GM23338 (cell line): ENCODE results near the gene RAC2. TPM values are rescaled to one million over a fixed set of nuclear protein-coding genes. Genes with fewer than 3 reads are reported as not detected.

Source experiments
- ATAC-seq: fragments of 200-7000 bp; cut with Tn5 transposase; 3 replicates; pipeline ENCODE4 v1.9.1; 2020
- DNase-seq: peaks from one replicate; pipeline ENCODE4 v3.0.0-alpha.2; 2015; ENCODE audit warnings: low spot score
- H2AFZ ChIP-seq: fragments of 200-600 bp; sonication (generic); 2 replicates; pipeline ENCODE4 v1.8.0; 2016; ENCODE audit warnings: antibody characterized with exemption, mild to moderate bottlenecking, moderate library complexity
- H3F3A ChIP-seq: fragments of 200-600 bp; sonication (generic); replicated peaks from 2 replicates; pipeline ENCODE4 v1.8.0; 2017; ENCODE audit warnings: antibody characterized with exemption, mixed run types, low read depth
- H3K27ac ChIP-seq: fragments of 200-600 bp; sonication (generic); 2 replicates; pipeline ENCODE4 v1.6.1; 2016; ENCODE audit warnings: low read depth
- H3K27me3 ChIP-seq: fragments of 200-600 bp; sonication (generic); 2 replicates; pipeline ENCODE4 v1.8.0; 2016; ENCODE audit warnings: mild to moderate bottlenecking, mixed run types, moderate library complexity; ENCODE audit not compliant: insufficient read depth
- H3K36me3 ChIP-seq: fragments of 200-600 bp; sonication (generic); 2 replicates; pipeline ENCODE4 v1.8.0; 2016; ENCODE audit warnings: mild to moderate bottlenecking; ENCODE audit not compliant: insufficient read depth
- H3K4me1 ChIP-seq: fragments of 200-600 bp; sonication (generic); 2 replicates; pipeline ENCODE4 v1.8.0; 2016; ENCODE audit warnings: mild to moderate bottlenecking, moderate library complexity; ENCODE audit not compliant: insufficient read depth
- H3K4me2 ChIP-seq: fragments of 200-600 bp; sonication (generic); 2 replicates; pipeline ENCODE4 v1.7.1; 2017; ENCODE audit warnings: mixed run types
- H3K4me3 ChIP-seq: fragments of 200-600 bp; sonication (generic); 2 replicates; pipeline ENCODE4 v1.6.1; 2016; ENCODE audit warnings: mixed run types
- H3K79me2 ChIP-seq: fragments of 200-600 bp; sonication (generic); replicated peaks from 2 replicates; pipeline ENCODE4 v1.8.0; 2017; ENCODE audit warnings: mild to moderate bottlenecking; ENCODE audit not compliant: insufficient read depth
- H3K9me2 ChIP-seq: fragments of 200-600 bp; sonication (generic); 2 replicates; pipeline ENCODE4 v1.8.0; 2017; ENCODE audit not compliant: insufficient read depth
- H4K20me1 ChIP-seq: fragments of 200-600 bp; sonication (generic); replicated peaks from 2 replicates; pipeline ENCODE4 v1.8.0; 2017; ENCODE audit warnings: mild to moderate bottlenecking; ENCODE audit not compliant: insufficient read depth
- H3K27ac Mint-ChIP-seq: 2 replicates; pipeline ENCODE4 v1.8.0; 2020; ENCODE audit warnings: inconsistent platforms, mild to moderate bottlenecking, moderate library complexity, mixed read lengths
- H3K27me3 Mint-ChIP-seq: 3 replicates; pipeline ENCODE4 v1.8.0; 2022; ENCODE audit warnings: low read depth, mild to moderate bottlenecking, moderate library complexity, mixed read lengths, inconsistent platforms; ENCODE audit not compliant: insufficient read depth, poor library complexity
- H3K36me3 Mint-ChIP-seq: 3 replicates; pipeline ENCODE4 v1.8.0; 2021; ENCODE audit warnings: low read depth, mild to moderate bottlenecking, inconsistent platforms, moderate library complexity, mixed read lengths
- H3K4me1 Mint-ChIP-seq: 3 replicates; pipeline ENCODE4 v1.8.0; 2020; ENCODE audit warnings: mild to moderate bottlenecking, inconsistent platforms, mixed read lengths
- H3K4me3 Mint-ChIP-seq: 3 replicates; pipeline ENCODE4 v1.8.0; 2021; ENCODE audit warnings: moderate library complexity, mild to moderate bottlenecking, inconsistent platforms, mixed read lengths
- H3K9me3 Mint-ChIP-seq: 3 replicates; pipeline ENCODE4 v1.8.0; 2020; ENCODE audit warnings: moderate library complexity, mild to moderate bottlenecking, inconsistent platforms, mixed read lengths
- CREB1 ChIP-seq: fragments of 250-450 bp; sonication (Bioruptor Pico); IDR thresholded peaks from 2 replicates; pipeline ENCODE4 v1.5.0; 2020; ENCODE audit warnings: low read depth, mild to moderate bottlenecking, moderate library complexity
- CTCF ChIP-seq, 2 experiments: fragments of 200-600 bp in 1 of 2; sonication (generic) in 1 of 2; conservative IDR thresholded peaks; 2 replicates each; pipeline versions ENCODE4 v1.5.1 to v1.6.1; 2016 to 2017; ENCODE audit warnings: antibody characterized with exemption in 2 of 2, low read depth in 2 of 2, mild to moderate bottlenecking in 2 of 2, moderate library complexity in 1 of 2
- ETS1 ChIP-seq: IDR thresholded peaks from 2 replicates; pipeline ENCODE4 v1.6.1; 2016; ENCODE audit warnings: antibody characterized with exemption
- EZH2 ChIP-seq: fragments of 200-600 bp; sonication (generic); IDR thresholded peaks from one replicate; pipeline ENCODE4 v1.8.0; 2017; ENCODE audit warnings: antibody characterized with exemption, mild to moderate bottlenecking, low read depth; ENCODE audit not compliant: unreplicated experiment
- EZH2phosphoT487 ChIP-seq: fragments of 200-600 bp; sonication (generic); IDR thresholded peaks from one replicate; pipeline ENCODE4 v1.8.1; 2018; ENCODE audit warnings: antibody characterized with exemption; ENCODE audit not compliant: unreplicated experiment
- JUNB ChIP-seq: IDR thresholded peaks from one replicate; pipeline ENCODE4 v1.6.1; 2016; ENCODE audit warnings: antibody characterized with exemption; ENCODE audit not compliant: unreplicated experiment
- NANOG ChIP-seq: IDR thresholded peaks from 2 replicates; pipeline ENCODE4 v1.6.1; 2016; ENCODE audit warnings: antibody characterized with exemption, borderline replicate concordance
- POLR2AphosphoS5 ChIP-seq: IDR thresholded peaks from 2 replicates; pipeline ENCODE4 v1.6.1; 2016; ENCODE audit warnings: antibody characterized with exemption, low read depth
- REST ChIP-seq: IDR thresholded peaks from one replicate; pipeline ENCODE4 v1.6.1; 2018; ENCODE audit warnings: antibody characterized with exemption; ENCODE audit not compliant: unreplicated experiment
- STAT1 ChIP-seq: IDR thresholded peaks from one replicate; pipeline ENCODE4 v1.6.1; 2016; ENCODE audit warnings: antibody characterized with exemption; ENCODE audit not compliant: unreplicated experiment
- ZNF114 ChIP-seq: fragments of 250-450 bp; sonication (Bioruptor Pico); IDR thresholded peaks from 2 replicates; pipeline ENCODE4 v1.5.0; 2020; ENCODE audit warnings: mild to moderate bottlenecking, moderate library complexity
- ZNF331 ChIP-seq: fragments of 250-450 bp; sonication (Bioruptor Pico); IDR thresholded peaks from 2 replicates; pipeline ENCODE4 v1.5.0; 2020; ENCODE audit warnings: low read depth, mild to moderate bottlenecking, moderate library complexity
- ZNF462 ChIP-seq: fragments of 250-450 bp; sonication (Bioruptor Pico); IDR thresholded peaks from 2 replicates; pipeline ENCODE4 v1.5.0; 2020; ENCODE audit warnings: mild to moderate bottlenecking, moderate library complexity
- polyA plus RNA-seq: library from polyadenylated mRNA; unstranded; fragments of >200 nt; fragmentation: Nextera tagmentation; extraction: Ambion mirVana; gene quantifications from 2 replicates; pipeline ENCODE4 v1.2.1, GENCODE V29; 2016
- total RNA-seq: library from RNA; depleted of rRNA; stranded (reverse); fragments of >200 nt; shearing (Covaris generic); gene quantifications from 2 replicates; pipeline ENCODE4 v1.2.3, GENCODE V29; 2014

RAC2 gene
- total and polyA plus RNA-seq, 2 experiments from 2014 or later: 2.4 to 2.7 TPM

GRCh38 chr22:37207981-37208380, 36.1 kb downstream of the RAC2 start:
- Histone ChIP-seq H2AFZ (no peak overlapping the region), H3K27me3 (no peaks in the 10 kb centered on the region), H3K9me2 (no peaks in the 10 kb centered on the region), H3K36me3 (no peaks in the 10 kb centered on the region), H3K27ac (no peak overlapping the region), H3F3A (no peaks in the 10 kb centered on the region), H3K4me3 (no peak overlapping the region), H3K79me2 (no peaks in the 10 kb centered on the region), H4K20me1 (no peaks in the 10 kb centered on the region), H3K4me2 (no peak overlapping the region), H3K4me1 (peaks cover 11% of the 10 kb centered on the region; the same call in 1 of the 2 replicates)
- TF ChIP-seq EZH2phosphoT487: no peak
- TF ChIP-seq POLR2AphosphoS5: no peak
- TF ChIP-seq CREB1: no peak
- TF ChIP-seq ZNF331 (CRISPR knock-in tag): no peak
- no peak for TF ChIP-seq ETS1
- no peak for TF ChIP-seq ZNF114 (CRISPR knock-in tag)
- TF ChIP-seq EZH2: no peak
- no peak for TF ChIP-seq ZNF462 (CRISPR knock-in tag)
- no peak for TF ChIP-seq JUNB
- no peak for TF ChIP-seq NANOG
- TF ChIP-seq STAT1: no peak
- TF ChIP-seq CTCF (conservative IDR thresholded peaks at IDR 0.05; ENCODE audit: low read depth in 2 of 2): no peak
- TF ChIP-seq REST: no peak
- H3K27me3 Mint-ChIP-seq: peaks cover 14% of the 10 kb centered on the region
- DNase-seq (no peak), ATAC-seq (no peak)
- no peaks in the 10 kb centered on the region for H3K9me3 Mint-ChIP-seq
- H3K36me3 Mint-ChIP-seq: no peaks in the 10 kb centered on the region
- no peak overlapping the region for H3K27ac Mint-ChIP-seq
- H3K4me1 Mint-ChIP-seq: peaks cover 9% of the 10 kb centered on the region
- no peak overlapping the region for H3K4me3 Mint-ChIP-seq
